Activated CD8-positive, alpha-beta memory T cell treated with anti-CD3 and anti-CD28 coated beads for 36 hours (primary cell): ENCODE measurements around the gene STRA8. TPM values are rescaled to one million over a fixed set of nuclear protein-coding genes. Genes with fewer than 3 reads are reported as not detected.

Experiments used
- CTCF ChIA-PET: fragments of 350-600 bp; sonication (Branson Sonifier 250); formaldehyde crosslinking; loops from one replicate; lab custom pipeline; 2021; ENCODE audit warnings: antibody characterized with exemption; lab: Charles Lee
- POLR2A ChIA-PET: fragments of 350-600 bp; sonication (Branson Sonifier 250); formaldehyde crosslinking; loops from one replicate; lab custom pipeline; 2021; ENCODE audit warnings: antibody characterized with exemption; lab: Charles Lee
- total RNA-seq, 2 experiments: library from RNA; stranded (reverse); gene quantifications; one replicate each; pipeline ENCODE4 v1.2.3, GENCODE V29; 2021

STRA8 gene
- total RNA-seq, 2 experiments from 2014 or later, result not detected

- POLR2A ChIA-PET, result no interaction called here
These were observed 50.5 kb downstream of the STRA8 start for GRCh38 chr7:135283959-135284638.

GRCh38 chr7:135285547-135286233 is 52.1 kb downstream of the STRA8 start:
- POLR2A ChIA-PET, result no interaction called here
- CTCF ChIA-PET, result no interaction called here

More at GRCh38 chr7:135283959-135284638, 50.5 kb downstream of the STRA8 start:
- CTCF ChIA-PET, result no interaction called here

- CTCF ChIA-PET, result interaction anchor here (1.3 kb wide), 1 partner anchor 12 kb away, joined by 5 read pairs; no protein-coding TSS in a partner anchor
- POLR2A ChIA-PET, result no interaction called here
These were observed 53.2 kb downstream of the STRA8 start for GRCh38 chr7:135286876-135287275.

- CTCF ChIA-PET, result no interaction called here
- POLR2A ChIA-PET, result no interaction called here
These were observed 57.0 kb downstream of the STRA8 start for GRCh38 chr7:135290594-135290993.

GRCh38 chr7:135291809-135292253 is 58.2 kb downstream of the STRA8 start:
- CTCF ChIA-PET, result interaction anchor here (1.5 to 2.1 kb wide), 2 partner anchors 10 to 18 kb away, joined by 4 to 5 read pairs; no protein-coding TSS in a partner anchor

GRCh38 chr7:135299235-135299634 is 65.6 kb downstream of the STRA8 start:
- CTCF ChIA-PET, result no interaction called here
- POLR2A ChIA-PET, result no interaction called here

More at GRCh38 chr7:135291809-135292253, 58.2 kb downstream of the STRA8 start:
- POLR2A ChIA-PET, result no interaction called here

GRCh38 chr7:135300913-135301765 is 67.5 kb downstream of the STRA8 start:
- ChIA-PET POLR2A (no interaction called here), CTCF (no interaction called here)

Other genes with a start within 250 kb of the STRA8 start
- gene AGBL3, start 247.3 kb upstream of the STRA8 start, total RNA-seq, result 1 to 10 TPM; 2.2 to 3.4 TPM
- gene TMEM140, start 85.8 kb upstream of the STRA8 start, total RNA-seq, result 1 to 10 TPM; 2.8 to 3.0 TPM
- gene CYREN, start 63.1 kb upstream of the STRA8 start, total RNA-seq, result 10 to 100 TPM; 71.4 to 71.7 TPM
- gene WDR91, start 22.3 kb upstream of the STRA8 start, total RNA-seq, result 10 to 100 TPM; 23.9 to 29.1 TPM